Fibroblast of lung (primary cell): ENCODE results near the gene CRAMP1. TPM values are rescaled to one million over a fixed set of nuclear protein-coding genes. Genes with fewer than 3 reads are reported as not detected.
"Not testable (repeated sequence)": the region's sequence is repeated elsewhere in the genome, so short reads cannot be mapped to it uniquely, and the experiment has no call there.

Experiments
- DNase-seq, 2 donors: peaks; one replicate each; pipeline versions ENCODE4 v3.0.0 to v3.0.0-alpha.2; 2010; ENCODE audit warnings: low read depth in 2 of 2
- H2AFZ ChIP-seq: 2 replicates; pipeline ENCODE4 v1.5.1; 2012; ENCODE audit warnings: low read length, control low read depth, inconsistent platforms
- H3K27ac ChIP-seq: 2 replicates; pipeline ENCODE4 v1.5.1; 2011; ENCODE audit warnings: low read length, control low read depth; ENCODE audit not compliant: insufficient read depth
- H3K27me3 ChIP-seq: 2 replicates; pipeline ENCODE4 v1.5.1; 2011; ENCODE audit warnings: mild to moderate bottlenecking, low read length; ENCODE audit not compliant: control insufficient read depth, insufficient read depth
- H3K36me3 ChIP-seq: 2 replicates; pipeline ENCODE4 v1.5.1; 2011; ENCODE audit warnings: low read length; ENCODE audit not compliant: control insufficient read depth, insufficient read depth
- H3K4me1 ChIP-seq: 2 replicates; pipeline ENCODE4 v1.5.1; 2011; ENCODE audit warnings: low read length; ENCODE audit not compliant: control insufficient read depth, insufficient read depth; ENCODE audit errors: extremely low read depth
- H3K4me2 ChIP-seq: 2 replicates; pipeline ENCODE4 v1.5.1; 2011; ENCODE audit warnings: low read length, control low read depth; ENCODE audit not compliant: insufficient read depth; ENCODE audit errors: extremely low read depth
- H3K4me3 ChIP-seq, 4 experiments: fragments of 200-600 bp in 1 of 4; sonication (generic) in 1 of 4; replicated peaks in 1 of 4; 2 replicates each; pipeline ENCODE4 v1.5.1; 2011 to 2016; ENCODE audit warnings: low read length in 4 of 4, low read depth in 3 of 4, mild to moderate bottlenecking in 3 of 4, control low read depth in 2 of 4, inconsistent platforms in 1 of 4, mixed read lengths in 1 of 4; ENCODE audit not compliant: insufficient read depth in 1 of 4; ENCODE audit errors: control extremely low read depth in 1 of 4
- H3K79me2 ChIP-seq: 2 replicates; pipeline ENCODE4 v1.5.1; 2012; ENCODE audit warnings: mild to moderate bottlenecking, low read length, inconsistent platforms; ENCODE audit not compliant: control insufficient read depth, insufficient read depth
- H3K9ac ChIP-seq: 2 replicates; pipeline ENCODE4 v1.5.1; 2011; ENCODE audit warnings: mild to moderate bottlenecking, low read length, control low read depth; ENCODE audit not compliant: insufficient read depth
- H3K9me3 ChIP-seq: 2 replicates; pipeline ENCODE4 v1.5.1; 2012; ENCODE audit warnings: low read depth, low read length; ENCODE audit not compliant: control insufficient read depth, insufficient read depth
- H4K20me1 ChIP-seq: 2 replicates; pipeline ENCODE4 v1.5.1; 2011; ENCODE audit warnings: low read length; ENCODE audit not compliant: control insufficient read depth, insufficient read depth; ENCODE audit errors: extremely low read depth
- CTCF ChIP-seq, 2 donors: IDR thresholded peaks in 1 of 2; conservative IDR thresholded peaks in 1 of 2; 1 replicate in 1 of 2; 2 replicates in 1 of 2; pipeline ENCODE4 v1.5.1; 2011 to 2012; ENCODE audit warnings: low read length in 2 of 2, control low read depth in 1 of 2, inconsistent platforms in 1 of 2, low read depth in 1 of 2, mild to moderate bottlenecking in 1 of 2
- EZH2 ChIP-seq: IDR thresholded peaks from 2 replicates; pipeline ENCODE4 v1.5.1; 2012; ENCODE audit warnings: low read length, control low read depth, mild to moderate bottlenecking; ENCODE audit errors: missing control alignments
- polyA plus RNA-seq, 2 donors: library from polyadenylated mRNA; depleted of rRNA in 1 of 2; stranded (reverse) in 1 of 2; unstranded in 1 of 2; fragments of >200 nt; gene quantifications; 2 replicates each; pipeline ENCODE4 v1.2.1, GENCODE V29; 2011 to 2012; ENCODE audit warnings: missing spikeins in 1 of 2
- total RNA-seq: library from RNA; depleted of rRNA; stranded (reverse); fragments of >200 nt; gene quantifications from 2 replicates; pipeline ENCODE4 v1.2.1, GENCODE V29; 2014

The CRAMP1 gene
- total and polyA plus RNA-seq, 2 donors (not counting 1 experiment from before 2014, with no cell fraction given), result 6.2 to 7.8 TPM

GRCh38 chr16:1592446-1592845, 19.7 kb upstream of the CRAMP1 start:
- Histone ChIP-seq H3K36me3 (no peaks in the 10 kb centered on the region), H3K9me3 (no peaks in the 10 kb centered on the region), H3K9ac (no peak overlapping the region), H3K79me2 (no peaks in the 10 kb centered on the region), H3K4me3 (no peak overlapping the region), H3K27ac (no peak overlapping the region), H3K27me3 (no peaks in the 10 kb centered on the region), H3K4me2 (no peak overlapping the region), H4K20me1 (no peaks in the 10 kb centered on the region), H2AFZ (no peak overlapping the region), H3K4me1 (no peaks in the 10 kb centered on the region)
- DNase-seq, result no peak
- TF ChIP-seq CTCF (conservative IDR thresholded peaks at IDR 0.05 in 1 of 2, IDR thresholded peaks at IDR 0.05 in 1 of 2; ENCODE audit: low read depth in 1 of 2, low read length in 2 of 2) (no peak), EZH2 (no peak)

- not testable (repeated sequence) for H3K9ac ChIP-seq, H3K9me3 ChIP-seq, H3K27ac ChIP-seq, H3K36me3 ChIP-seq, H2AFZ ChIP-seq, H4K20me1 ChIP-seq, H3K4me2 ChIP-seq, H3K4me3 ChIP-seq, DNase-seq, H3K27me3 ChIP-seq, H3K79me2 ChIP-seq, H3K4me1 ChIP-seq
Observed at GRCh38 chr16:1595511-1595910, 16.6 kb upstream of the CRAMP1 start.

- no peak overlapping the region for H3K4me2 ChIP-seq
- H3K9me3 ChIP-seq, result no peaks in the 10 kb centered on the region
- H4K20me1 ChIP-seq, result no peaks in the 10 kb centered on the region
- no peaks in the 10 kb centered on the region for H3K4me1 ChIP-seq
- H3K79me2 ChIP-seq, result no peaks in the 10 kb centered on the region
- no peaks in the 10 kb centered on the region for H3K27me3 ChIP-seq
- H3K4me3 ChIP-seq, result no peak overlapping the region
- no peak overlapping the region for H3K27ac ChIP-seq
- no peak overlapping the region for H3K9ac ChIP-seq
- TF ChIP-seq CTCF (conservative IDR thresholded peaks at IDR 0.05 in 1 of 2, IDR thresholded peaks at IDR 0.05 in 1 of 2; ENCODE audit: low read depth in 1 of 2, low read length in 2 of 2) (no peak), EZH2 (no peak)
- H3K36me3 ChIP-seq, result no peaks in the 10 kb centered on the region
- DNase-seq, result no peak
- H2AFZ ChIP-seq, result no peak overlapping the region
Observed at GRCh38 chr16:1596516-1596915, 15.6 kb upstream of the CRAMP1 start.
